ENCODE measurements around the gene COQ8A. TPM values are rescaled to one million over a fixed set of nuclear protein-coding genes. Genes with fewer than 3 reads are reported as not detected.

The COQ8A gene
- total and polyA plus RNA-seq, 2 experiments from 2014 or later = 8.3 to 8.7 TPM

- H3K27ac ChIP-seq = no peak overlapping the region
- no peak overlapping the region for H3K4me2 ChIP-seq (ENCODE audit: unreplicated experiment)
- no peak overlapping the region for H2AFZ ChIP-seq
- no peak overlapping the region for H3K4me3 ChIP-seq
- H3K79me2 ChIP-seq (ENCODE audit: insufficient read depth) = no peaks in the 10 kb centered on the region
- no peaks in the 10 kb centered on the region for H3K27me3 ChIP-seq (replicated peaks; ENCODE audit: insufficient read depth)
- H3F3A ChIP-seq (ENCODE audit: insufficient read depth) = no peaks in the 10 kb centered on the region
- in situ Hi-C loops (cut with MboI) = no loop called here
- no peaks in the 10 kb centered on the region for H3K4me1 ChIP-seq (ENCODE audit: insufficient read depth)
- H3K9me3 ChIP-seq (ENCODE audit: low read depth) = no peaks in the 10 kb centered on the region
- no peaks in the 10 kb centered on the region for H3K9me2 ChIP-seq (ENCODE audit: insufficient read depth)
- H3K9ac ChIP-seq = no peak overlapping the region
- TF ChIP-seq EZH2 (IDR thresholded peaks at IDR 0.05; ENCODE audit: insufficient read depth, poor library complexity, severe bottlenecking) (no peak), EZH2phosphoT487 (IDR thresholded peaks at IDR 0.05; ENCODE audit: insufficient read depth, low read depth) (no peak)
- WGBS, 2 experiments (ENCODE audit: low coverage in 1 of 2, low lambda C conversion rate in 2 of 2, missing lambda C conversion rate in 2 of 2) = 81 to 85% methylated on average over 13 of the region's 13 CpGs
- H4K20me1 ChIP-seq (ENCODE audit: insufficient read depth) = no peaks in the 10 kb centered on the region
- DNase-seq = no peak
- H3K36me3 ChIP-seq (ENCODE audit: low read depth) = no peaks in the 10 kb centered on the region
These were observed 18.2 kb downstream of the COQ8A start for GRCh38 chr1:226958300-226958699.

GRCh38 chr1:226960256-226960655, 20.2 kb downstream of the COQ8A start:
- TF ChIP-seq EZH2phosphoT487 (IDR thresholded peaks at IDR 0.05; ENCODE audit: insufficient read depth, low read depth) (no peak), EZH2 (IDR thresholded peaks at IDR 0.05; ENCODE audit: insufficient read depth, poor library complexity, severe bottlenecking) (no peak)
- no peaks in the 10 kb centered on the region for H3K27me3 ChIP-seq (replicated peaks; ENCODE audit: insufficient read depth)
- H3K9me3 ChIP-seq (ENCODE audit: low read depth) = no peaks in the 10 kb centered on the region
- no peak overlapping the region for H2AFZ ChIP-seq
- no peak overlapping the region for H3K4me3 ChIP-seq
- no peaks in the 10 kb centered on the region for H3K9me2 ChIP-seq (ENCODE audit: insufficient read depth)
- no peaks in the 10 kb centered on the region for H3K36me3 ChIP-seq (ENCODE audit: low read depth)
- in situ Hi-C loops (cut with MboI) = no loop called here
- H3K4me2 ChIP-seq (ENCODE audit: unreplicated experiment) = no peak overlapping the region
- H3F3A ChIP-seq (ENCODE audit: insufficient read depth) = no peaks in the 10 kb centered on the region
- H3K4me1 ChIP-seq (ENCODE audit: insufficient read depth) = no peaks in the 10 kb centered on the region
- H3K79me2 ChIP-seq (ENCODE audit: insufficient read depth) = no peaks in the 10 kb centered on the region
- no peak overlapping the region for H3K9ac ChIP-seq
- WGBS, 2 experiments (ENCODE audit: low coverage in 1 of 2, low lambda C conversion rate in 2 of 2, missing lambda C conversion rate in 2 of 2) = 74 to 93% methylated on average over 3 to 5 of the region's 5 CpGs
- no peak overlapping the region for H3K27ac ChIP-seq
- DNase-seq = no peak
- H4K20me1 ChIP-seq (ENCODE audit: insufficient read depth) = no peaks in the 10 kb centered on the region

GRCh38 chr1:226960944-226961765, 21.1 kb downstream of the COQ8A start:
- H3K4me2 ChIP-seq (ENCODE audit: unreplicated experiment) = no peak overlapping the region
- no peaks in the 10 kb centered on the region for H3K9me3 ChIP-seq (ENCODE audit: low read depth)
- no peak overlapping the region for H2AFZ ChIP-seq
- no peaks in the 10 kb centered on the region for H4K20me1 ChIP-seq (ENCODE audit: insufficient read depth)
- H3F3A ChIP-seq (ENCODE audit: insufficient read depth) = no peaks in the 10 kb centered on the region
- no peak overlapping the region for H3K27ac ChIP-seq
- no peaks in the 10 kb centered on the region for H3K36me3 ChIP-seq (ENCODE audit: low read depth)
- in situ Hi-C loops (cut with MboI) = no loop called here
- TF ChIP-seq EZH2phosphoT487 (IDR thresholded peaks at IDR 0.05; ENCODE audit: insufficient read depth, low read depth) (no peak), EZH2 (IDR thresholded peaks at IDR 0.05; ENCODE audit: insufficient read depth, poor library complexity, severe bottlenecking) (no peak)
- WGBS, 2 experiments (ENCODE audit: low coverage in 1 of 2, low lambda C conversion rate in 2 of 2, missing lambda C conversion rate in 2 of 2) = 91 to 97% methylated on average over 13 of the region's 13 CpGs
- H3K27me3 ChIP-seq (replicated peaks; ENCODE audit: insufficient read depth) = no peaks in the 10 kb centered on the region
- no peaks in the 10 kb centered on the region for H3K9me2 ChIP-seq (ENCODE audit: insufficient read depth)
- DNase-seq = no peak
- H3K9ac ChIP-seq = no peak overlapping the region
- H3K4me3 ChIP-seq = no peak overlapping the region
- no peaks in the 10 kb centered on the region for H3K79me2 ChIP-seq (ENCODE audit: insufficient read depth)
- H3K4me1 ChIP-seq (ENCODE audit: insufficient read depth) = no peaks in the 10 kb centered on the region

- TF ChIP-seq EZH2 (IDR thresholded peaks at IDR 0.05; ENCODE audit: insufficient read depth, poor library complexity, severe bottlenecking) = no peak
- no peak for TF ChIP-seq EZH2phosphoT487 (IDR thresholded peaks at IDR 0.05; ENCODE audit: insufficient read depth, low read depth)
- Histone ChIP-seq H3K4me2 (ENCODE audit: unreplicated experiment) (no peak overlapping the region), H3F3A (ENCODE audit: insufficient read depth) (no peaks in the 10 kb centered on the region), H3K27me3 (replicated peaks; ENCODE audit: insufficient read depth) (no peaks in the 10 kb centered on the region), H4K20me1 (ENCODE audit: insufficient read depth) (no peaks in the 10 kb centered on the region), H3K9me3 (ENCODE audit: low read depth) (no peaks in the 10 kb centered on the region), H3K4me3 (no peak overlapping the region), H3K27ac (no peak overlapping the region), H3K9me2 (ENCODE audit: insufficient read depth) (no peaks in the 10 kb centered on the region), H3K36me3 (ENCODE audit: low read depth) (no peaks in the 10 kb centered on the region), H2AFZ (no peak overlapping the region), H3K9ac (no peak overlapping the region), H3K4me1 (ENCODE audit: insufficient read depth) (no peaks in the 10 kb centered on the region), H3K79me2 (ENCODE audit: insufficient read depth) (no peaks in the 10 kb centered on the region)
- WGBS, 2 experiments (ENCODE audit: low coverage in 1 of 2, low lambda C conversion rate in 2 of 2, missing lambda C conversion rate in 2 of 2) = 85 to 90% methylated on average over 20 to 28 of the region's 28 CpGs
- in situ Hi-C loops (cut with MboI) = no loop called here
- no peak for DNase-seq
These were observed 22.6 kb downstream of the COQ8A start for GRCh38 chr1:226962421-226963391.
